PFSK-1 (cell line): Measurements from ENCODE around the gene TMEM140.

Experiments used
- FOXP2 ChIP-seq: optimal IDR thresholded peaks from 2 replicates; pipeline ENCODE3; 2011; ENCODE audit warnings: borderline replicate concordance, control low read depth, inconsistent platforms; ENCODE audit not compliant: insufficient read depth; ENCODE audit errors: extremely low read length, extremely low read depth
- POLR2AphosphoS5 ChIP-seq: IDR thresholded peaks from 2 replicates; pipeline ENCODE4 v1.6.1; 2012; ENCODE audit warnings: low read depth, mild to moderate bottlenecking, control low read depth, low read length, moderate library complexity
- SIN3A ChIP-seq: IDR thresholded peaks from 2 replicates; pipeline ENCODE4 v1.6.1; 2012; ENCODE audit warnings: mild to moderate bottlenecking, low read length, moderate library complexity, borderline replicate concordance; ENCODE audit not compliant: insufficient read depth
- TAF1 ChIP-seq: IDR thresholded peaks from 2 replicates; pipeline ENCODE4 v1.6.1; 2012; ENCODE audit warnings: low read length, control low read depth, borderline replicate concordance; ENCODE audit not compliant: insufficient read depth
- TF ChIP-seq, protein P1 (sequence below), 2 experiments: IDR thresholded peaks; 2 replicates each; pipeline versions ENCODE4 v1.6.1 to v1.8.0; 2011 to 2012; ENCODE audit warnings: low read depth in 2 of 2, low read length in 2 of 2, control low read depth in 1 of 2, inconsistent platforms in 1 of 2, mild to moderate bottlenecking in 1 of 2, moderate library complexity in 1 of 2; ENCODE audit not compliant: insufficient read depth in 1 of 2

The TMEM140 gene

GRCh38 chr7:135185471-135186260 is 37.8 kb downstream of the TMEM140 start:
- TF ChIP-seq SIN3A (no peak), FOXP2 (no peak), POLR2AphosphoS5 (no peak), TAF1 (no peak)
- TF ChIP-seq, protein P1, sequence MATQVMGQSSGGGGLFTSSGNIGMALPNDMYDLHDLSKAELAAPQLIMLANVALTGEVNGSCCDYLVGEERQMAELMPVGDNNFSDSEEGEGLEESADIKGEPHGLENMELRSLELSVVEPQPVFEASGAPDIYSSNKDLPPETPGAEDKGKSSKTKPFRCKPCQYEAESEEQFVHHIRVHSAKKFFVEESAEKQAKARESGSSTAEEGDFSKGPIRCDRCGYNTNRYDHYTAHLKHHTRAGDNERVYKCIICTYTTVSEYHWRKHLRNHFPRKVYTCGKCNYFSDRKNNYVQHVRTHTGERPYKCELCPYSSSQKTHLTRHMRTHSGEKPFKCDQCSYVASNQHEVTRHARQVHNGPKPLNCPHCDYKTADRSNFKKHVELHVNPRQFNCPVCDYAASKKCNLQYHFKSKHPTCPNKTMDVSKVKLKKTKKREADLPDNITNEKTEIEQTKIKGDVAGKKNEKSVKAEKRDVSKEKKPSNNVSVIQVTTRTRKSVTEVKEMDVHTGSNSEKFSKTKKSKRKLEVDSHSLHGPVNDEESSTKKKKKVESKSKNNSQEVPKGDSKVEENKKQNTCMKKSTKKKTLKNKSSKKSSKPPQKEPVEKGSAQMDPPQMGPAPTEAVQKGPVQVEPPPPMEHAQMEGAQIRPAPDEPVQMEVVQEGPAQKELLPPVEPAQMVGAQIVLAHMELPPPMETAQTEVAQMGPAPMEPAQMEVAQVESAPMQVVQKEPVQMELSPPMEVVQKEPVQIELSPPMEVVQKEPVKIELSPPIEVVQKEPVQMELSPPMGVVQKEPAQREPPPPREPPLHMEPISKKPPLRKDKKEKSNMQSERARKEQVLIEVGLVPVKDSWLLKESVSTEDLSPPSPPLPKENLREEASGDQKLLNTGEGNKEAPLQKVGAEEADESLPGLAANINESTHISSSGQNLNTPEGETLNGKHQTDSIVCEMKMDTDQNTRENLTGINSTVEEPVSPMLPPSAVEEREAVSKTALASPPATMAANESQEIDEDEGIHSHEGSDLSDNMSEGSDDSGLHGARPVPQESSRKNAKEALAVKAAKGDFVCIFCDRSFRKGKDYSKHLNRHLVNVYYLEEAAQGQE (IDR thresholded peaks at IDR 0.05; ENCODE audit: insufficient read depth in 1 of 2, low read depth in 2 of 2, low read length in 2 of 2) = no peak

- TF ChIP-seq SIN3A (no peak), POLR2AphosphoS5 (no peak), TAF1 (no peak)
- TF ChIP-seq, protein P1 (IDR thresholded peaks at IDR 0.05; ENCODE audit: insufficient read depth in 1 of 2, low read depth in 2 of 2, low read length in 2 of 2) = no peak
Observed at GRCh38 chr7:135186261-135186540, 38.3 kb downstream of the TMEM140 start.

GRCh38 chr7:135186841-135187253 is 39.0 kb downstream of the TMEM140 start:
- TF ChIP-seq POLR2AphosphoS5 = no peak

- TF ChIP-seq SIN3A = no peak
- no peak for TF ChIP-seq TAF1
- TF ChIP-seq FOXP2 = no peak
- TF ChIP-seq, protein P1 (IDR thresholded peaks at IDR 0.05; ENCODE audit: insufficient read depth in 1 of 2, low read depth in 2 of 2, low read length in 2 of 2) = no peak
- no peak for TF ChIP-seq POLR2AphosphoS5
Observed at GRCh38 chr7:135188298-135188984, 40.6 kb downstream of the TMEM140 start.

- TF ChIP-seq FOXP2 = no peak
- TF ChIP-seq SIN3A = no peak
- TF ChIP-seq TAF1 = no peak
- TF ChIP-seq POLR2AphosphoS5 = no peak
- TF ChIP-seq, protein P1 (IDR thresholded peaks at IDR 0.05; ENCODE audit: insufficient read depth in 1 of 2, low read depth in 2 of 2, low read length in 2 of 2) = no peak
Observed at GRCh38 chr7:135189221-135189662, 41.4 kb downstream of the TMEM140 start.
